ENCODE measurements around the gene RAX2. TPM values are rescaled to one million over a fixed set of nuclear protein-coding genes. Genes with fewer than 3 reads are reported as not detected.

Gene RAX2
- polyA plus RNA-seq, 1 donor from 2014 or later: not detected

- H3K27me3 ChIP-seq (ENCODE audit: insufficient read depth, low read depth, low read length): peaks cover 34% of the 10 kb centered on the region
- H3K79me2 ChIP-seq (replicated peaks; ENCODE audit: insufficient read depth, low read length): no peaks in the 10 kb centered on the region
- H3K9me3 ChIP-seq (ENCODE audit: low read length): peaks cover 5% of the 10 kb centered on the region
- no peak for TF ChIP-seq REST (IDR thresholded peaks at IDR 0.05; ENCODE audit: borderline replicate concordance)
- TF ChIP-seq MXI1 (conservative IDR thresholded peaks at IDR 0.05; ENCODE audit: poor library complexity, severe bottlenecking): no peak
- no peak for TF ChIP-seq RAD21 (conservative IDR thresholded peaks at IDR 0.05)
- no peak for TF ChIP-seq EZH2 (IDR thresholded peaks at IDR 0.05; ENCODE audit: borderline replicate concordance, insufficient read depth, low read length, poor library complexity, severe bottlenecking)
- no peak for TF ChIP-seq TAF1 (IDR thresholded peaks at IDR 0.05; ENCODE audit: low read depth)
- no peak for TF ChIP-seq EP300 (conservative IDR thresholded peaks at IDR 0.05; ENCODE audit: poor library complexity, severe bottlenecking)
- no peak for TF ChIP-seq CTCF (IDR thresholded peaks at IDR 0.05; ENCODE audit: poor library complexity, severe bottlenecking)
- no peak for TF ChIP-seq POLR2AphosphoS5 (IDR thresholded peaks at IDR 0.05)
- TF ChIP-seq SMC3 (conservative IDR thresholded peaks at IDR 0.05; ENCODE audit: poor library complexity): no peak
- H2AFZ ChIP-seq (ENCODE audit: low read depth, low read length): no peak overlapping the region
- no peaks in the 10 kb centered on the region for H3F3A ChIP-seq (ENCODE audit: insufficient read depth, low read length, poor library complexity, severe bottlenecking)
- H3K27ac ChIP-seq (ENCODE audit: low read length): no peak overlapping the region
- no peaks in the 10 kb centered on the region for H4K20me1 ChIP-seq (ENCODE audit: insufficient read depth)
- H3K36me3 ChIP-seq (ENCODE audit: insufficient read depth, low read length): no peaks in the 10 kb centered on the region
- no peak overlapping the region for H3K4me2 ChIP-seq (ENCODE audit: low read length)
- no peaks in the 10 kb centered on the region for H3K9me2 ChIP-seq (ENCODE audit: insufficient read depth, low read length)
- no peak overlapping the region for H3K4me3 ChIP-seq (ENCODE audit: low read length)
- no peak overlapping the region for H3K9ac ChIP-seq (ENCODE audit: low read length)
These were observed 10.3 kb upstream of the RAX2 start for GRCh38 chr19:3782330-3782729.

GRCh38 chr19:3781603-3782002 lies 9.6 kb upstream of the RAX2 start:
- H2AFZ ChIP-seq (ENCODE audit: low read depth, low read length): no peak overlapping the region

More at GRCh38 chr19:3781603-3782002, 9.6 kb upstream of the RAX2 start:
- TF ChIP-seq EZH2 (IDR thresholded peaks at IDR 0.05; ENCODE audit: borderline replicate concordance, insufficient read depth, low read length, poor library complexity, severe bottlenecking) (no peak), RAD21 (conservative IDR thresholded peaks at IDR 0.05) (no peak), CTCF (IDR thresholded peaks at IDR 0.05; ENCODE audit: poor library complexity, severe bottlenecking) (no peak), REST (IDR thresholded peaks at IDR 0.05; ENCODE audit: borderline replicate concordance) (no peak), EP300 (conservative IDR thresholded peaks at IDR 0.05; ENCODE audit: poor library complexity, severe bottlenecking) (no peak), MXI1 (conservative IDR thresholded peaks at IDR 0.05; ENCODE audit: poor library complexity, severe bottlenecking) (no peak), POLR2AphosphoS5 (IDR thresholded peaks at IDR 0.05) (no peak), SMC3 (conservative IDR thresholded peaks at IDR 0.05; ENCODE audit: poor library complexity) (no peak), TAF1 (IDR thresholded peaks at IDR 0.05; ENCODE audit: low read depth) (no peak)
- Histone ChIP-seq H3K9me3 (ENCODE audit: low read length) (peaks cover 5% of the 10 kb centered on the region), H3K27me3 (ENCODE audit: insufficient read depth, low read depth, low read length) (peaks cover 27% of the 10 kb centered on the region), H3K9me2 (ENCODE audit: insufficient read depth, low read length) (no peaks in the 10 kb centered on the region), H3K79me2 (replicated peaks; ENCODE audit: insufficient read depth, low read length) (no peaks in the 10 kb centered on the region), H3K27ac (ENCODE audit: low read length) (no peak overlapping the region), H4K20me1 (ENCODE audit: insufficient read depth) (no peaks in the 10 kb centered on the region), H3K4me2 (ENCODE audit: low read length) (no peak overlapping the region), H3K4me3 (ENCODE audit: low read length) (no peak overlapping the region), H3K36me3 (ENCODE audit: insufficient read depth, low read length) (no peaks in the 10 kb centered on the region), H3K9ac (ENCODE audit: low read length) (no peak overlapping the region), H3F3A (ENCODE audit: insufficient read depth, low read length, poor library complexity, severe bottlenecking) (no peaks in the 10 kb centered on the region)
